ENCODE results near the gene LARP6. TPM values are rescaled to one million over a fixed set of nuclear protein-coding genes. Genes with fewer than 3 reads are reported as not detected.

Gene LARP6
- total RNA-seq, 4 donors from 2014 or later = 56.6 to 105 (median 76.3) TPM

GRCh38 chr15:70852501-70853317, 1.2 kb downstream of the LARP6 start:
- ATAC-seq (ENCODE audit: low FRiP score) (no peak), DNase-seq (ENCODE audit: low spot score) (no peak)
- TF ChIP-seq, protein P1, sequence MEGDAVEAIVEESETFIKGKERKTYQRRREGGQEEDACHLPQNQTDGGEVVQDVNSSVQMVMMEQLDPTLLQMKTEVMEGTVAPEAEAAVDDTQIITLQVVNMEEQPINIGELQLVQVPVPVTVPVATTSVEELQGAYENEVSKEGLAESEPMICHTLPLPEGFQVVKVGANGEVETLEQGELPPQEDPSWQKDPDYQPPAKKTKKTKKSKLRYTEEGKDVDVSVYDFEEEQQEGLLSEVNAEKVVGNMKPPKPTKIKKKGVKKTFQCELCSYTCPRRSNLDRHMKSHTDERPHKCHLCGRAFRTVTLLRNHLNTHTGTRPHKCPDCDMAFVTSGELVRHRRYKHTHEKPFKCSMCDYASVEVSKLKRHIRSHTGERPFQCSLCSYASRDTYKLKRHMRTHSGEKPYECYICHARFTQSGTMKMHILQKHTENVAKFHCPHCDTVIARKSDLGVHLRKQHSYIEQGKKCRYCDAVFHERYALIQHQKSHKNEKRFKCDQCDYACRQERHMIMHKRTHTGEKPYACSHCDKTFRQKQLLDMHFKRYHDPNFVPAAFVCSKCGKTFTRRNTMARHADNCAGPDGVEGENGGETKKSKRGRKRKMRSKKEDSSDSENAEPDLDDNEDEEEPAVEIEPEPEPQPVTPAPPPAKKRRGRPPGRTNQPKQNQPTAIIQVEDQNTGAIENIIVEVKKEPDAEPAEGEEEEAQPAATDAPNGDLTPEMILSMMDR (IDR thresholded peaks at IDR 0.05) = no peak

DNA sequence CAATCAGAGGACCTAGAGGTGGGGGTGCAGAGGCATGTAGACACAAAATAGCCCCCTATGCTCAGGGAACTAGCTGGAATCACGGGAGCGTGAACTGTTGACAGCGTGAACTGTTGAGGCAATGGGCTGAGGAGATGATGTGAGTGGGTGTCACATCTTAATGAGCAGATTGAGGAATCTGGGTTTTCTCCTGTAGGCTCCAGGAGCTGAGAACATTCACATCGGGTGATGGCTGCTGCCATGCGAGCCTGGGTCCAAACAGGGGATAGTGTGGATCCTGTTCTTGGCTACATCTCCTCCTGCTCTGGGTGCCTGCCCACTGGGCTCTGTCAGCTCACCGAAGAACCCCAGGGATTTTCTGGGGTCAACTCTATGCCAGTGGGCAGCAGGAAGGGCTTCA, 2.1 kb downstream of the LARP6 start:
- TF ChIP-seq, protein P1 (IDR thresholded peaks at IDR 0.05) = no peak
- DNase-seq (ENCODE audit: low spot score) (no peak), ATAC-seq (ENCODE audit: low FRiP score) (no peak)

DNA sequence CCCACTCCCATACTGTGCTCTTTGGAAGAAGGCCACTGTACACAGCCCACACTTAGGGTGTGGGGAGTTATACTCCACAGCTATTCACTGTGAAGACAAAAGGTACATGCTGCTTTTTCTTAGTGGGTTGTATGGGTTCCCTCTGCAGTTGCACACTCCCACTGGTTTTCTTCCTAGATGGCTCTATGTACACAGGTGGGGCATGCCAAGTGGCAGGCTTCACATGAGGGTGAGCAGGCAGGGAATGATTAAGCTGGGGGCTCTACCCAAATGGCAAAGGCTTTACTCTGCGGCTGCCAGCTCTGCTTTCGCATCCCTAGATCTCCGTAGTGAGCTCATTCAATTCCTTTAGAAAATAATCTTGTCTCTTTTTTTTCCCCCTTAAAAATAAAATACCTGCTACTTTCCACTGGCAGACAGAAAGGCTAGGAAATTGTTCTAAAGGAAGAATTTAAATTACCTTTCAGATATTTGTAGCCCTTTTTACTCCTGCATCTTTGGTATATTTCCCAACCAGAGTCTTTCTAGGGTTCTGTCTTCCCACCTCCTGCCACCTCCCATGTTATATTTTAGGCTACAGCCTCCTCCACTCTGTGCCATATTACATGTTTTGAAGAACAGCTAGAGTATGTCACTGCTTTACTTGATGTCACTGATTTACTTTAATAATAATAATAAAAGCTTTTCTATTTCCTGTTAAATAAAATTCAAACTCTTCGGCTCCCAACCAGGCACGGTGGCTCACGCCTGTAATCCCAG, 8.2 kb downstream of the LARP6 start:
- TF ChIP-seq, protein P1 (IDR thresholded peaks at IDR 0.05) = no peak
- DNase-seq (ENCODE audit: low spot score) = no peak
- ATAC-seq (ENCODE audit: low FRiP score) = no peak

DNA sequence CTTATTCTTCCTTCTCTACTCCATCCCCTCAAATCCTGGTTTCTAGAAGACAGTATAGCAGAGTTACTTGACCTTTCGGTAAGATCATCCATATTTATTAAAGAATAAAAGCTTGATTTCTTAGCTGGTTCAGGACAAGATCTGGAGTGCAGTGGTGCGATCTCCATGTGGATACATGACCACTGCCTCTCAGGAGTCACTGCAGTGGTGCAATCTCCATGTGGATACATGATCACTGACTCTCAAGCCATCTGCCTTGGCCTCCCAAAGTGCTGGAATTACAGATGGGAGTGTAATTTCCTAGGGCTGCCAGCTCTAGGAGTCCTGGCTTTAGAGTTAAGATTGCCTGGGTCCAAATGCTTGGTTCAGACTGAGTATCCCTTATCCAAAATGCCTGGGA, 16.5 kb downstream of the LARP6 start:
- ATAC-seq (ENCODE audit: low FRiP score) (no peak), DNase-seq (ENCODE audit: low spot score) (no peak)
- TF ChIP-seq, protein P1 (IDR thresholded peaks at IDR 0.05) = no peak

- DNase-seq (ENCODE audit: low spot score) = no peak
- no peak for ATAC-seq (ENCODE audit: low FRiP score)
- TF ChIP-seq, protein P1 (IDR thresholded peaks at IDR 0.05) = no peak
Measured at GRCh38 chr15:70835841-70836240, 18.1 kb downstream of the LARP6 start.

DNA sequence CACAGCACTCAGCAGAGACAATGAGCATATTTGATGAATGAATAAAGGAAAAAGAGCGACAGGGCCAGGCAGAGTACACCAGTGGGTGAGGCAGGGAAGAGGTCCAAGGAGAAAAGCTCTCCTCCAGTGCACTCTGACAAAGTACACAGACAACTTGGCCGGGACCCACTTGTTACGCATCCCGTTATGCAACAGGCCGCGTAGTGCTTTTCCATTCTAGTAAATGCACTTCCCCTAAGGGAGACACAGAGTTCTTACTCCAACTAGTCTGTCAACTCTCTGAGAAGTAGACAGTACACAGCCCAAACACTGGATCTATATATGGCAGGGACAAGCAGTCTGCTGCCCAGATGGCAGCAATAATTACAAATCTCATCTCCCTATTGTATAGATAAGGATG, 18.5 kb downstream of the LARP6 start:
- TF ChIP-seq, protein P1 (IDR thresholded peaks at IDR 0.05) = no peak
- peak; percentile 49 for ATAC-seq (ENCODE audit: low FRiP score)
- peak; percentile 42 for DNase-seq (ENCODE audit: low spot score)

Measured in omental fat pad (tissue), 4 donors.